Measurements from ENCODE around the gene KLF12.

KLF12 gene

GRCh38 chr13:74101436-74101835, 32.8 kb downstream of the KLF12 start:
- DNase-seq, result no peak

- no peak for DNase-seq
Measured at GRCh38 chr13:74098077-74098476, 36.1 kb downstream of the KLF12 start.

GRCh38 chr13:74097116-74097515, 37.1 kb downstream of the KLF12 start:
- DNase-seq, result no peak

DNA sequence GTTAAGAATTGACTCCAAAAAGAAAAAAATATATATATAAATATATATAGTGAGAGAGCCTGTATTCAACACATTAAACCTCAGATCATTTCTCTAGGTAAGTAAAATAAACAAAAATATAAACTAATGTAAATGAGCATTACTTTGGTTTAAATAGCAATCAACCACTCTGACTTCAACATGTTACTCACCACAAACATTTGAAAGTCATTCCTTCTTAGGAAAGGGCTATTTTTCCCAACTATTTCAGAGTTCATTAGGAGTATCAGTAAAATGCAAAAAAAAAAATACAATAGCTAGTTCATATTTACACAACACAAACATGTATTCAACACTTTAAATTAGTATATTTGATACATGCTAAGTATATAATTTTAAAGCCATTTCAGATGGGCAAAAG, 40.5 kb downstream of the KLF12 start:
- no peak for DNase-seq

- DNase-seq, result peak; percentile 12
Measured at GRCh38 chr13:74092711-74093110, 41.5 kb downstream of the KLF12 start.

DNA sequence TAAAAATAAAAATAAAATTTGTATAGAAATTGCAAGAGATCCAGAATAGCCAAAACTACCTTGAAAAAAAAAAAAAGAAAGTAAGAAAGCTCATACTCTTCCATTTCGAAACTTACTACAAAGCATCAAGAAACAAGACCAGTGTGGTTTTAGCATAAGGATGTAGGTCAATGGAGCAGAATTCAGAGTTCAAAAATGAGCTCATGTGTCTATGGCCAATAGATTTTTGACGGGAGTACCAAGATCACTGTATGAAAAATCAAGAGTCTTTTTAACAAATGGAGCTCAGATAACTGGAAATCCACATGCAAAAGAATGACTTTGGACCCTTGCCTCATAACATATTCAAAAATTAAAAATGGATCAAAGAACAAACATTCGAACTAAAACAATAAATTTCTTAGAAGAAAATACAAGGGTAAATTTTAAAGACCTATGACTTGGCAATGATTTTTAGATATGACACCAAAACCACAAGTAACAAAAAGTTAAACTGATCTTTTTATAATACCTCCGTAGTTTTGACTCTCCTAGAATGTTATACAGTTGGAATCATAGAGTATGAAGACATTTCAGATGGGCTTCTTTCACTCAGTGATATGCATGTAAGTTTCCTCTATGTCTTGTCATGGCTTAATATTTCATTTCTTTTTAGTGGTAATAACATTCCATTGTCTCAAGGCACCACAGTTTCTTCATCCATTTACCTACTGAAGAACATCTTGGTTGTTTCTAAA, 43.2 kb downstream of the KLF12 start:
- DNase-seq, result peak; percentile 35

- no peak for DNase-seq
Measured at GRCh38 chr13:74090397-74090796, 43.8 kb downstream of the KLF12 start.

DNA sequence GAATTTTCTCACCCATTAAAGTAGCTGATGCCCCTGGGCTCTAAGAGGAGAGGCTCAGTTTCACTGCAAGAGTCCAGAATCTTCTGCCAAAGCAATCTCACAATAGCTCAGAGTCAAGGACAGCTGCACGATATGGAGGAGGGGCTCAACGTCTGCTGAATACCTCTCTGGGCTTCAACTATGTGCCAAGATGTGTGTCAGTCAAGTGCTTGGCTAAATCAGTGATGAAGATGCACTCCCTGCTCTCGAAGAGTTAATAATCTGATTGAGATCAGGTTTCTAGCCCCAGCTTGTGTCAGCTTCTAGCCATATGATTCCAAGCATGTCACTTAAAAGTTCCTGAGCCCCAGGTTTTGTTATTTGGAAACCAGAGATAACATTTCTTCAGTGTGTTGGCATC, 46.8 kb downstream of the KLF12 start:
- DNase-seq, result no peak
